Type B pancreatic cell (in vitro differentiated cells): ENCODE data around the gene SUSD3. TPM values are rescaled to one million over a fixed set of nuclear protein-coding genes. Genes with fewer than 3 reads are reported as not detected.
A peak's percentile ranks its signal among the peaks of the same experiment; 100 is the strongest.

Experiments
- DNase-seq: peaks from one replicate; pipeline ENCODE4 v3.0.0; 2021; ENCODE audit warnings: mixed read lengths; ENCODE audit not compliant: unreplicated experiment; ENCODE audit errors: extremely low spot score
- H3K27ac Mint-ChIP-seq: 2 replicates; pipeline ENCODE4 v1.8.0; 2021; ENCODE audit warnings: mild to moderate bottlenecking, mixed read lengths
- H3K27me3 Mint-ChIP-seq: 2 replicates; pipeline ENCODE4 v1.8.0; 2021; ENCODE audit warnings: mixed read lengths
- H3K36me3 Mint-ChIP-seq: 2 replicates; pipeline ENCODE4 v1.8.0; 2021; ENCODE audit warnings: mixed read lengths
- H3K4me1 Mint-ChIP-seq: one replicate; pipeline ENCODE4 v1.8.0; 2021; ENCODE audit warnings: mixed read lengths; ENCODE audit not compliant: unreplicated experiment
- H3K4me3 Mint-ChIP-seq: 2 replicates; pipeline ENCODE4 v1.8.0; 2021; ENCODE audit warnings: mild to moderate bottlenecking, mixed read lengths
- H3K9me3 Mint-ChIP-seq: 2 replicates; pipeline ENCODE4 v1.8.0; 2021; ENCODE audit warnings: mixed read lengths
- CTCF ChIP-seq: fragments of 200-600 bp; sonication (generic); conservative IDR thresholded peaks from 2 replicates; pipeline ENCODE4 v1.5.0; 2021; ENCODE audit warnings: antibody characterized with exemption, mild to moderate bottlenecking
- total RNA-seq: library from RNA; stranded (reverse); gene quantifications from 2 replicates; pipeline ENCODE4 v1.2.1, GENCODE V29; 2021; ENCODE audit warnings: low replicate concordance

The SUSD3 gene
- total RNA-seq, 1 donor from 2014 or later, result 1.5 TPM

GRCh38 chr9:93085676-93086075 lies 27.2 kb downstream of the SUSD3 start:
- Mint-ChIP-seq H3K4me1 (peaks cover 13% of the 10 kb centered on the region), H3K27me3 (no peaks in the 10 kb centered on the region), H3K9me3 (peaks cover 3% of the 10 kb centered on the region), H3K4me3 (no peak overlapping the region), H3K36me3 (no peaks in the 10 kb centered on the region), H3K27ac (no peak overlapping the region)
- TF ChIP-seq CTCF, result no peak
- no peak for DNase-seq

GRCh38 chr9:93086447-93087224 lies 28.1 kb downstream of the SUSD3 start:
- DNase-seq, result no peak
- Mint-ChIP-seq H3K9me3 (peaks cover 8% of the 10 kb centered on the region), H3K27ac (peak overlapping the region; percentile 74), H3K27me3 (no peaks in the 10 kb centered on the region), H3K4me3 (no peak overlapping the region), H3K4me1 (peaks cover 19% of the 10 kb centered on the region), H3K36me3 (no peaks in the 10 kb centered on the region)
- TF ChIP-seq CTCF, result no peak

GRCh38 chr9:93087971-93088655 lies 29.6 kb downstream of the SUSD3 start:
- Mint-ChIP-seq H3K27me3 (no peaks in the 10 kb centered on the region), H3K36me3 (no peaks in the 10 kb centered on the region), H3K4me3 (no peak overlapping the region), H3K27ac (no peak overlapping the region), H3K9me3 (peaks cover 8% of the 10 kb centered on the region), H3K4me1 (peaks cover 32% of the 10 kb centered on the region)
- no peak for TF ChIP-seq CTCF
- no peak for DNase-seq

- Mint-ChIP-seq H3K27ac (no peak overlapping the region), H3K4me3 (no peak overlapping the region), H3K36me3 (no peaks in the 10 kb centered on the region), H3K9me3 (peaks cover 8% of the 10 kb centered on the region), H3K4me1 (peaks cover 33% of the 10 kb centered on the region), H3K27me3 (no peaks in the 10 kb centered on the region)
- TF ChIP-seq CTCF, result no peak
- DNase-seq, result no peak
Observed at GRCh38 chr9:93088656-93089015, 30.1 kb downstream of the SUSD3 start.

GRCh38 chr9:93089024-93089423 lies 30.5 kb downstream of the SUSD3 start:
- no peak for TF ChIP-seq CTCF
- no peak overlapping the region for H3K27ac Mint-ChIP-seq
- no peak overlapping the region for H3K4me3 Mint-ChIP-seq

More at GRCh38 chr9:93089024-93089423, 30.5 kb downstream of the SUSD3 start:
- Mint-ChIP-seq H3K9me3 (peaks cover 8% of the 10 kb centered on the region), H3K27me3 (no peaks in the 10 kb centered on the region), H3K36me3 (no peaks in the 10 kb centered on the region), H3K4me1 (peaks cover 35% of the 10 kb centered on the region)
- no peak for DNase-seq
